ENCODE results near the gene LSM8.

DNA sequence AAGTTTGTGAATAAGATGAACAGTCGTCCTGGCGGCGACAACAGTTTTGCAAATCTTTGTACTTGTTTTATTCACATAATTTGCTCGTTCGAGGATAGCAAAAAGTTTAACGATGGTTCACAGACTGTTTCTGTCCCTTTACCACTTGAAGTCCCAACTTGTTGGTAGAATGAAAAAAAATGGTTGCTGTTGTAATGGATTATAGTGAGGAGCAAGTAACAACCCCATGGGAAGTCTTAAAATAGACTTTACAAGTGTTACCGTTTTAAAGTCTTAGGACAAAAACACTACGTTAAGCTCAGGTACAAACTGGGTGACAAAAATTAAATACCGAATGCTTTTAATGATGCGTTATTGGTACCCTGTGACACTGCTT lies 589 bp downstream of the LSM8 start:
- TF ChIP-seq, protein P1, sequence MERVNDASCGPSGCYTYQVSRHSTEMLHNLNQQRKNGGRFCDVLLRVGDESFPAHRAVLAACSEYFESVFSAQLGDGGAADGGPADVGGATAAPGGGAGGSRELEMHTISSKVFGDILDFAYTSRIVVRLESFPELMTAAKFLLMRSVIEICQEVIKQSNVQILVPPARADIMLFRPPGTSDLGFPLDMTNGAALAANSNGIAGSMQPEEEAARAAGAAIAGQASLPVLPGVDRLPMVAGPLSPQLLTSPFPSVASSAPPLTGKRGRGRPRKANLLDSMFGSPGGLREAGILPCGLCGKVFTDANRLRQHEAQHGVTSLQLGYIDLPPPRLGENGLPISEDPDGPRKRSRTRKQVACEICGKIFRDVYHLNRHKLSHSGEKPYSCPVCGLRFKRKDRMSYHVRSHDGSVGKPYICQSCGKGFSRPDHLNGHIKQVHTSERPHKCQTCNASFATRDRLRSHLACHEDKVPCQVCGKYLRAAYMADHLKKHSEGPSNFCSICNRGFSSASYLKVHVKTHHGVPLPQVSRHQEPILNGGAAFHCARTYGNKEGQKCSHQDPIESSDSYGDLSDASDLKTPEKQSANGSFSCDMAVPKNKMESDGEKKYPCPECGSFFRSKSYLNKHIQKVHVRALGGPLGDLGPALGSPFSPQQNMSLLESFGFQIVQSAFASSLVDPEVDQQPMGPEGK (CRISPR knock-in tag; IDR thresholded peaks at IDR 0.05; ENCODE audit: borderline replicate concordance) = no peak
- TF ChIP-seq TOX (CRISPR knock-in tag; IDR thresholded peaks at IDR 0.05; ENCODE audit: borderline replicate concordance) (no peak), ZNF70 (CRISPR knock-in tag; IDR thresholded peaks at IDR 0.05) (no peak), OSR1 (CRISPR knock-in tag; IDR thresholded peaks at IDR 0.05) (no peak), SNAI2 (CRISPR knock-in tag; IDR thresholded peaks at IDR 0.05) (no peak)
